Omental fat pad (tissue), 4 donors: ENCODE results near the gene COPB1. TPM values are rescaled to one million over a fixed set of nuclear protein-coding genes. Genes with fewer than 3 reads are reported as not detected.

Experiments
- ATAC-seq: fragments of 150-250 bp; one replicate; pipeline ENCODE4 v1.9.1; 2016; ENCODE audit warnings: mild to moderate bottlenecking, moderate library complexity; ENCODE audit not compliant: low FRiP score
- DNase-seq: peaks from one replicate; pipeline ENCODE4 v3.0.0-alpha.2; 2019; ENCODE audit warnings: low spot score
- total RNA-seq, 4 donors: library from RNA; depleted of rRNA; stranded (reverse); fragments of >200 nt; gene quantifications; one replicate each; pipeline ENCODE4 v1.1.0, GENCODE V29; 2016
- TF ChIP-seq, protein P1 (sequence below), 3 donors: fragments of 450-650 bp; IDR thresholded peaks; one replicate each; pipeline ENCODE4 v1.5.1; 2016 to 2017; ENCODE audit warnings: antibody characterized with exemption in 3 of 3, mild to moderate bottlenecking in 3 of 3, moderate library complexity in 2 of 3

Gene COPB1
- total RNA-seq, 4 donors from 2014 or later, result 102 to 126 (median 112) TPM

GRCh38 chr11:14513800-14514199 lies 14.2 kb upstream of the COPB1 start:
- TF ChIP-seq, protein P1, sequence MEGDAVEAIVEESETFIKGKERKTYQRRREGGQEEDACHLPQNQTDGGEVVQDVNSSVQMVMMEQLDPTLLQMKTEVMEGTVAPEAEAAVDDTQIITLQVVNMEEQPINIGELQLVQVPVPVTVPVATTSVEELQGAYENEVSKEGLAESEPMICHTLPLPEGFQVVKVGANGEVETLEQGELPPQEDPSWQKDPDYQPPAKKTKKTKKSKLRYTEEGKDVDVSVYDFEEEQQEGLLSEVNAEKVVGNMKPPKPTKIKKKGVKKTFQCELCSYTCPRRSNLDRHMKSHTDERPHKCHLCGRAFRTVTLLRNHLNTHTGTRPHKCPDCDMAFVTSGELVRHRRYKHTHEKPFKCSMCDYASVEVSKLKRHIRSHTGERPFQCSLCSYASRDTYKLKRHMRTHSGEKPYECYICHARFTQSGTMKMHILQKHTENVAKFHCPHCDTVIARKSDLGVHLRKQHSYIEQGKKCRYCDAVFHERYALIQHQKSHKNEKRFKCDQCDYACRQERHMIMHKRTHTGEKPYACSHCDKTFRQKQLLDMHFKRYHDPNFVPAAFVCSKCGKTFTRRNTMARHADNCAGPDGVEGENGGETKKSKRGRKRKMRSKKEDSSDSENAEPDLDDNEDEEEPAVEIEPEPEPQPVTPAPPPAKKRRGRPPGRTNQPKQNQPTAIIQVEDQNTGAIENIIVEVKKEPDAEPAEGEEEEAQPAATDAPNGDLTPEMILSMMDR (IDR thresholded peaks at IDR 0.05), result no peak
- ATAC-seq (no peak), DNase-seq (no peak)

DNA sequence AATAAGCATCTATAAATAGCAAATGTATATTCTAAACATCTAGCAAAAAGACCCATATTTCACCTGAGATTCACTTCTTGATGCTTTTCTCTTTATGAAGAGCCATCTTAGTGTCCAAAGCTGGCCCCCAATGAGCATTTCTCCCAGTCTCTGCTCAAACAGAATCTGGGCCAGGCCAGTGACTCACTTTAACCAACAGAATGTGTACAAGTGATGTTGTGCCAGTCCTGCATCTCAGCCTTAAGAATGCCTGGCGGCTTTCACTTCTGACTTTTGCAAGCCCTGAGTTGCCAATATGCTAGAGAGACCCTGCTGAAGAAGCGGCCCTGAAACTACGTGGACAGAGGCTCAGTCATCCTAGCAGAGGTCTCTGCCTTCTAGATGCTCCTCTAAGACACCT lies 6.9 kb upstream of the COPB1 start:
- DNase-seq, result no peak
- no peak for ATAC-seq
- TF ChIP-seq, protein P1 (IDR thresholded peaks at IDR 0.05), result no peak

DNA sequence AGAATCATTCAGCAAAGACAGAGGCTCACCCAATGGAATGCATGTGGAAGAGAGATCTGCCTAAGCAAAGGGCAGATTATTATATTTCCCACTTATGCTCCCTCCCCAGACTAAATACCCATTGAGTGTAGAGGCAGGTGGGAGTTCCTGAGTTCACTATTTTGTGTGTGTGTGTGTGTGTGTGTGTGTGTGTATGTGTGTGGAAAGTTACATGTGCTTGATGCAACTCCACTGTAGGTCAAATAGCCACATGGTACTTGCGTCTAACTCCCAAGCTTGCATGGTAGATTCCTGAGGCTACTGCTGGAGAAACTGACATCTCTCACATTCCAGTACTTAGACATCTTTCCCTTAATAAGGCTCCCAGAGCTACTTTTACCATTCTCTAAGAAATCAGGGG lies 3.4 kb upstream of the COPB1 start:
- TF ChIP-seq, protein P1 (IDR thresholded peaks at IDR 0.05), result no peak
- no peak for ATAC-seq
- DNase-seq, result no peak

DNA sequence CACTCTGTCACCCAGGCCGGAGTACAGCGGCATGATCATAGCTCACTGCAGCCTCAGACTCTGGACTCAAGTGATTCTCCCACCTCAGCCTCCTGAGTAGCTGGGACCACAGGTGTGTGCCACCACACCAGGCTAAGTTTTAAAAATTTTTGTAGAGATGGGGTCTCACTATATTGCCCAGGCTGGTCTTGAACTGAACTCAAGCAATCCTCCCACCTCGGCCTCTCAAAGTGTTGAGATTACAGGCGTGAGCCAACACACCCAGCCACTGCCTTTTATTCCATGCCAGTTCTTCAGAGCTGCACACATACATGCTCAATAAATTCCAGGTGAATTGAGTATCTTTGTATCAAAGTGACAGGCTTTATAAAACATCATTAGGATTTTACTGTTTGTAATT lies 2.4 kb upstream of the COPB1 start:
- ATAC-seq, result no peak
- DNase-seq, result no peak
- TF ChIP-seq, protein P1 (IDR thresholded peaks at IDR 0.05), result no peak

GRCh38 chr11:14500181-14500651 lies 605 bp upstream of the COPB1 start:
- TF ChIP-seq, protein P1 (IDR thresholded peaks at IDR 0.05), result no peak
- DNase-seq (no peak), ATAC-seq (no peak)

- DNase-seq, result no peak
- peak; percentile 46 for ATAC-seq
- TF ChIP-seq, protein P1 (IDR thresholded peaks at IDR 0.05), result no peak
These were observed 442 bp downstream of the COPB1 start for GRCh38 chr11:14499178-14499559.

DNA sequence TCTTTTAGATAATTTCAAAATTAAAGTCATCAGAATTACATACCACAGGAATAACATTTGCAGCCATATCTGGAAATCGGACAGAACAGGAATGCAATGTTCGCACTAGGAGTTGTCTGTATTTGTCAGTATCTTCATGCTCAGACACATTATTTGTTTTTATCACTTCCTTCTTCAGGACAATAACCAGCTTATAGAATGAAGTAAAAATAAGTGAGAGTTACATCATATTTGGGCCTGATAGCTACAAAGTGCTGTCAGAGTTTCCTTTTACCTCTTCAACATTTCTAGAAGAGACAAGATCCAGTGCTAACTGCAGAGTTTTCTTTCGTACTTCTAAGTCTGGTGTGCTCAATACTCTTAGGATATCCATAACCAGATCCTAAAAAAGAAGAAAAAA lies 18.9 kb downstream of the COPB1 start:
- DNase-seq, result no peak
- ATAC-seq, result no peak
- TF ChIP-seq, protein P1 (IDR thresholded peaks at IDR 0.05), result no peak
